ENCODE results near the gene ZNF493. TPM values are rescaled to one million over a fixed set of nuclear protein-coding genes. Genes with fewer than 3 reads are reported as not detected.

ZNF493 gene
- total RNA-seq, 1 donor from 2014 or later, result 19.6 TPM

- DNase-seq (ENCODE audit: low read depth in 2 of 2), result no peak
Measured at GRCh38 chr19:21462540-21462939, 65.6 kb downstream of the ZNF493 start.

GRCh38 chr19:21463449-21464105 lies 66.6 kb downstream of the ZNF493 start:
- DNase-seq (ENCODE audit: low read depth in 2 of 2), result peak in 1 of 2 donors; percentile 7

GRCh38 chr19:21466627-21467026 lies 69.7 kb downstream of the ZNF493 start:
- no peak for DNase-seq (ENCODE audit: low read depth in 2 of 2)

- no peak for DNase-seq (ENCODE audit: low read depth in 2 of 2)
Measured at GRCh38 chr19:21468791-21469190, 71.9 kb downstream of the ZNF493 start.

GRCh38 chr19:21472507-21472906 lies 75.6 kb downstream of the ZNF493 start:
- no peak for DNase-seq (ENCODE audit: low read depth in 2 of 2)

GRCh38 chr19:21474671-21475181 lies 77.8 kb downstream of the ZNF493 start:
- DNase-seq (ENCODE audit: low read depth in 2 of 2), result peak; percentile 41 to 52

Other genes with a start within 250 kb of the ZNF493 start
- gene ZNF708, start 67.7 kb upstream of the ZNF493 start, total RNA-seq, result 5.7 and 9.5 TPM in 2 replicates
- 3.3 and 4.4 TPM in 2 replicates for gene ZNF738, start 38.1 kb upstream of the ZNF493 start, total RNA-seq
- gene ZNF429, start 108.5 kb downstream of the ZNF493 start, total RNA-seq, result 1.1 and 3.8 TPM in 2 replicates

Measured in lung microvascular endothelial cell (primary cell).